RPMI8226 (cell line): ENCODE data around the gene OOSP3.
"Not testable (repeated sequence)": the region's sequence is repeated elsewhere in the genome, so short reads cannot be mapped to it uniquely, and the experiment has no call there.

Experiments used
- DNase-seq: peaks from one replicate; pipeline ENCODE4 v3.0.0-alpha.2; 2015

The OOSP3 gene

GRCh38 chr11:59878575-59878974, at the start of gene OOSP3:
OOSP3 (plus strand) TSS chr11:59878782; CDS start chr11:59878809, 27 bp downstream.
- DNase-seq: no peak

- no peak for DNase-seq
Measured at GRCh38 chr11:59829358-59829757, 49.2 kb upstream of the OOSP3 start.

GRCh38 chr11:59833602-59834001, 45.0 kb upstream of the OOSP3 start:
- no peak for DNase-seq

- no peak for DNase-seq
Measured at GRCh38 chr11:59839615-59840014, 39.0 kb upstream of the OOSP3 start.

GRCh38 chr11:59841514-59841913, 37.1 kb upstream of the OOSP3 start:
- no peak for DNase-seq

GRCh38 chr11:59842316-59842715, 36.3 kb upstream of the OOSP3 start:
- DNase-seq: no peak

- DNase-seq: no peak
Measured at GRCh38 chr11:59845399-59845798, 33.2 kb upstream of the OOSP3 start, which contains the start of gene CBLIF. CBLIF (minus strand) TSS chr11:59845499; CDS start chr11:59845453, 46 bp downstream.

GRCh38 chr11:59846556-59846955, 32.0 kb upstream of the OOSP3 start:
- DNase-seq: no peak

- DNase-seq: no peak
Measured at GRCh38 chr11:59847626-59848025, 31.0 kb upstream of the OOSP3 start.

- not testable (repeated sequence) for DNase-seq
Measured at GRCh38 chr11:59848439-59848838, 30.1 kb upstream of the OOSP3 start.

- DNase-seq: no peak
Measured at GRCh38 chr11:59849129-59849528, 29.5 kb upstream of the OOSP3 start.

GRCh38 chr11:59849551-59849950, 29.0 kb upstream of the OOSP3 start:
- DNase-seq: not testable (repeated sequence)

- not testable (repeated sequence) for DNase-seq
Measured at GRCh38 chr11:59851416-59851815, 27.2 kb upstream of the OOSP3 start.

GRCh38 chr11:59854871-59855270, 23.7 kb upstream of the OOSP3 start:
- DNase-seq: no peak

- DNase-seq: no peak
Measured at GRCh38 chr11:59857439-59858434, 20.8 kb upstream of the OOSP3 start.

- no peak for DNase-seq
Measured at GRCh38 chr11:59859673-59860072, 18.9 kb upstream of the OOSP3 start.

GRCh38 chr11:59862252-59862651, 16.3 kb upstream of the OOSP3 start:
- no peak for DNase-seq

GRCh38 chr11:59865031-59865430, 13.6 kb upstream of the OOSP3 start:
- no peak for DNase-seq

GRCh38 chr11:59866397-59866796, 12.2 kb upstream of the OOSP3 start, which contains the start of gene TCN1:
TCN1 (minus strand) TSS chr11:59866487; CDS start chr11:59866470, 17 bp downstream.
- DNase-seq: no peak

GRCh38 chr11:59866836-59867235, 11.7 kb upstream of the OOSP3 start:
- DNase-seq: no peak

- no peak for DNase-seq
Measured at GRCh38 chr11:59867946-59868345, 10.6 kb upstream of the OOSP3 start.

GRCh38 chr11:59872076-59872475, 6.5 kb upstream of the OOSP3 start:
- no peak for DNase-seq

- no peak for DNase-seq
Measured at GRCh38 chr11:59875856-59876519, 2.6 kb upstream of the OOSP3 start.

GRCh38 chr11:59877325-59877724, 1.3 kb upstream of the OOSP3 start:
- no peak for DNase-seq
